Mesenchymal stem cell (in vitro differentiated cells and primary cell): ENCODE measurements around the gene EIF2AK3.
A peak's percentile ranks its signal among the peaks of the same experiment; 100 is the strongest.

ENCODE experiments used
- DNase-seq: peaks from one replicate; pipeline ENCODE4 v3.0.0-alpha.2; 2013
- H2AFZ ChIP-seq: one replicate; pipeline ENCODE4 v1.6.1; 2013; ENCODE audit warnings: low read depth, mild to moderate bottlenecking, control low read depth, inconsistent platforms, low read length, moderate library complexity
- H2AK5ac ChIP-seq: 2 replicates; pipeline ENCODE4 v1.6.1; 2013; ENCODE audit warnings: low read length, moderate library complexity, mild to moderate bottlenecking, inconsistent platforms; ENCODE audit not compliant: severe bottlenecking
- H2BK120ac ChIP-seq: one replicate; pipeline ENCODE4 v1.6.1; 2013; ENCODE audit warnings: low read depth, mild to moderate bottlenecking, inconsistent platforms, low read length, moderate library complexity
- H2BK12ac ChIP-seq, 2 experiments: one replicate each; pipeline ENCODE4 v1.6.1; 2013; ENCODE audit warnings: inconsistent platforms in 2 of 2, low read length in 2 of 2, mild to moderate bottlenecking in 2 of 2, moderate library complexity in 2 of 2, control low read depth in 1 of 2
- H2BK15ac ChIP-seq: one replicate; pipeline ENCODE4 v1.6.1; 2013; ENCODE audit warnings: mild to moderate bottlenecking, low read depth, inconsistent platforms; ENCODE audit not compliant: poor library complexity, severe bottlenecking
- H2BK5ac ChIP-seq: 2 replicates; pipeline ENCODE4 v1.6.1; 2013; ENCODE audit warnings: low read depth, mild to moderate bottlenecking, low read length, control low read depth, inconsistent platforms; ENCODE audit not compliant: poor library complexity, severe bottlenecking
- H3K14ac ChIP-seq, 2 experiments: one replicate each; pipeline ENCODE4 v1.6.1; 2013; ENCODE audit warnings: inconsistent platforms in 2 of 2, low read length in 2 of 2, control low read depth in 1 of 2, mild to moderate bottlenecking in 1 of 2, moderate library complexity in 1 of 2
- H3K18ac ChIP-seq, 2 experiments: one replicate each; pipeline ENCODE4 v1.6.1; 2013; ENCODE audit warnings: inconsistent platforms in 2 of 2, low read length in 2 of 2, control low read depth in 1 of 2, low read depth in 1 of 2, mild to moderate bottlenecking in 1 of 2
- H3K23ac ChIP-seq, 2 experiments: one replicate each; pipeline ENCODE4 v1.6.1; 2013; ENCODE audit warnings: inconsistent platforms in 2 of 2, low read length in 2 of 2, mild to moderate bottlenecking in 2 of 2, moderate library complexity in 2 of 2, control low read depth in 1 of 2
- H3K27ac ChIP-seq: 2 replicates; pipeline ENCODE4 v1.5.1; 2013; ENCODE audit warnings: mild to moderate bottlenecking, moderate library complexity, low read length, control low read depth, inconsistent platforms; ENCODE audit not compliant: poor library complexity, severe bottlenecking
- H3K27me3 ChIP-seq, 2 experiments: 2 replicates each; pipeline versions ENCODE4 v1.6.1 to v1.7.0; 2013; ENCODE audit warnings: low read length in 2 of 2, mild to moderate bottlenecking in 2 of 2, moderate library complexity in 2 of 2, control low read depth in 1 of 2, inconsistent platforms in 1 of 2; ENCODE audit not compliant: control insufficient read depth in 1 of 2, insufficient read depth in 1 of 2
- H3K36me3 ChIP-seq, 2 experiments: 2 replicates each; pipeline versions ENCODE4 v1.6.1 to v1.7.0; 2013; ENCODE audit warnings: low read length in 2 of 2, control low read depth in 1 of 2, inconsistent platforms in 1 of 2, low read depth in 1 of 2, mild to moderate bottlenecking in 1 of 2; ENCODE audit not compliant: insufficient read depth in 2 of 2, control insufficient read depth in 1 of 2
- H3K4ac ChIP-seq, 2 experiments: one replicate each; pipeline ENCODE4 v1.6.1; 2013; ENCODE audit warnings: inconsistent platforms in 2 of 2, low read length in 2 of 2, mild to moderate bottlenecking in 2 of 2, moderate library complexity in 2 of 2, control low read depth in 1 of 2, low read depth in 1 of 2
- H3K4me1 ChIP-seq: 2 replicates; pipeline ENCODE4 v1.6.1; 2013; ENCODE audit warnings: low read depth, low read length, control low read depth; ENCODE audit not compliant: control insufficient read depth, insufficient read depth
- H3K4me2 ChIP-seq: 2 replicates; pipeline ENCODE4 v1.6.1; 2013; ENCODE audit warnings: low read length, mild to moderate bottlenecking, inconsistent platforms; ENCODE audit not compliant: poor library complexity, severe bottlenecking
- H3K4me3 ChIP-seq, 2 experiments: 2 replicates each; pipeline versions ENCODE4 v1.5.1 to v1.7.0; 2013; ENCODE audit warnings: low read length in 2 of 2, mild to moderate bottlenecking in 2 of 2, control low read depth in 1 of 2, low read depth in 1 of 2; ENCODE audit not compliant: insufficient read depth in 1 of 2
- H3K79me1 ChIP-seq: replicated peaks from 2 replicates; pipeline ENCODE4 v1.6.1; 2013; ENCODE audit warnings: mild to moderate bottlenecking, control low read depth, low read length, inconsistent platforms; ENCODE audit not compliant: poor library complexity, severe bottlenecking
- H3K9ac ChIP-seq: 2 replicates; pipeline ENCODE4 v1.7.0; 2013; ENCODE audit warnings: mild to moderate bottlenecking, low read length, moderate library complexity
- H3K9me3 ChIP-seq: 2 replicates; pipeline ENCODE4 v1.7.0; 2013; ENCODE audit warnings: mild to moderate bottlenecking, low read length; ENCODE audit not compliant: control insufficient read depth
- H4K8ac ChIP-seq: one replicate; pipeline ENCODE4 v1.6.1; 2013; ENCODE audit warnings: inconsistent platforms, mild to moderate bottlenecking, low read length, moderate library complexity
- H4K91ac ChIP-seq: one replicate; pipeline ENCODE4 v1.6.1; 2013; ENCODE audit warnings: mild to moderate bottlenecking, low read length, inconsistent platforms
- WGBS: methylation state at CpG from one replicate; pipeline ENCODE4 v1.1.7; 2013; ENCODE audit warnings: mixed read lengths; 5-methylcytosine and 5-hydroxymethylcytosine counted together

Gene EIF2AK3

GRCh38 chr2:88657131-88657530 lies 29.9 kb upstream of the EIF2AK3 start:
- DNase-seq: no peak
- H3K23ac ChIP-seq: no peak overlapping the region
- no peaks in the 10 kb centered on the region for H3K36me3 ChIP-seq
- no peak overlapping the region for H2BK15ac ChIP-seq
- H3K18ac ChIP-seq: no peak overlapping the region
- no peaks in the 10 kb centered on the region for H3K79me1 ChIP-seq
- no peak overlapping the region for H2BK5ac ChIP-seq
- no peak overlapping the region for H3K4ac ChIP-seq
- H3K27ac ChIP-seq: no peak overlapping the region
- no peak overlapping the region for H4K8ac ChIP-seq
- H3K9me3 ChIP-seq: no peaks in the 10 kb centered on the region
- H4K91ac ChIP-seq: no peak overlapping the region
- no peak overlapping the region for H2BK12ac ChIP-seq
- H3K27me3 ChIP-seq: no peaks in the 10 kb centered on the region
- 95% methylated on average over 2 of the region's 2 CpGs for WGBS
- H3K9ac ChIP-seq: peak overlapping the region; percentile 78
- no peak overlapping the region for H3K14ac ChIP-seq
- no peak overlapping the region for H3K4me2 ChIP-seq
- H3K4me1 ChIP-seq: no peaks in the 10 kb centered on the region
- no peak overlapping the region for H2AK5ac ChIP-seq
- no peak overlapping the region for H2BK120ac ChIP-seq
- no peak overlapping the region for H3K4me3 ChIP-seq
- no peak overlapping the region for H2AFZ ChIP-seq

- H3K9me3 ChIP-seq: no peaks in the 10 kb centered on the region
- no peak overlapping the region for H3K4me2 ChIP-seq
- no peak overlapping the region for H3K4ac ChIP-seq
- no peak overlapping the region for H2BK12ac ChIP-seq
- H3K36me3 ChIP-seq: no peaks in the 10 kb centered on the region
- no peak overlapping the region for H2AFZ ChIP-seq
- no peak overlapping the region for H4K8ac ChIP-seq
- no peak overlapping the region for H2BK15ac ChIP-seq
- no peak overlapping the region for H3K18ac ChIP-seq
- H3K23ac ChIP-seq: no peak overlapping the region
- no peak overlapping the region for H4K91ac ChIP-seq
- peak overlapping the region in 1 of 2 experiments; percentile 30 for H3K4me3 ChIP-seq
- no peak overlapping the region for H3K14ac ChIP-seq
- no peak overlapping the region for H2BK120ac ChIP-seq
- H3K27ac ChIP-seq: no peak overlapping the region
- no peaks in the 10 kb centered on the region for H3K27me3 ChIP-seq
- no peak overlapping the region for H2BK5ac ChIP-seq
- 79% methylated on average over 2 of the region's 3 CpGs for WGBS
- H3K9ac ChIP-seq: peak overlapping the region; percentile 78
- no peaks in the 10 kb centered on the region for H3K4me1 ChIP-seq
- no peak overlapping the region for H2AK5ac ChIP-seq
- peak; percentile 22 for DNase-seq
- no peaks in the 10 kb centered on the region for H3K79me1 ChIP-seq
Observed at GRCh38 chr2:88656690-88657089, 29.4 kb upstream of the EIF2AK3 start.

GRCh38 chr2:88654714-88655113 lies 27.4 kb upstream of the EIF2AK3 start:
- Histone ChIP-seq H2BK12ac (no peak overlapping the region), H3K4me1 (no peaks in the 10 kb centered on the region), H3K4me3 (no peak overlapping the region), H3K36me3 (no peaks in the 10 kb centered on the region), H3K9ac (no peak overlapping the region), H2BK120ac (no peak overlapping the region), H2BK15ac (no peak overlapping the region), H3K9me3 (no peaks in the 10 kb centered on the region), H4K8ac (no peak overlapping the region), H2BK5ac (no peak overlapping the region), H4K91ac (no peak overlapping the region), H3K14ac (no peak overlapping the region), H3K27me3 (no peaks in the 10 kb centered on the region), H2AK5ac (no peak overlapping the region), H3K4ac (no peak overlapping the region), H2AFZ (no peak overlapping the region), H3K27ac (no peak overlapping the region), H3K18ac (no peak overlapping the region), H3K4me2 (no peak overlapping the region), H3K79me1 (no peaks in the 10 kb centered on the region), H3K23ac (no peak overlapping the region)
- DNase-seq: peak; percentile 37
- WGBS: 75% methylated on average over 1 of the region's 2 CpGs

GRCh38 chr2:88651646-88652045 lies 24.4 kb upstream of the EIF2AK3 start:
- no peak overlapping the region for H4K91ac ChIP-seq
- H2BK12ac ChIP-seq: no peak overlapping the region
- H3K4me2 ChIP-seq: no peak overlapping the region
- no peaks in the 10 kb centered on the region for H3K36me3 ChIP-seq
- H3K79me1 ChIP-seq: no peaks in the 10 kb centered on the region
- H3K14ac ChIP-seq: no peak overlapping the region
- no peak overlapping the region for H2BK15ac ChIP-seq
- no peak overlapping the region for H4K8ac ChIP-seq
- no peak overlapping the region for H3K4me3 ChIP-seq
- H2AFZ ChIP-seq: no peak overlapping the region
- no peaks in the 10 kb centered on the region for H3K4me1 ChIP-seq
- no peak overlapping the region for H2AK5ac ChIP-seq
- WGBS: 89% methylated on average over 1 of the region's 1 CpG
- no peaks in the 10 kb centered on the region for H3K27me3 ChIP-seq
- H3K9ac ChIP-seq: no peak overlapping the region
- H3K9me3 ChIP-seq: no peaks in the 10 kb centered on the region
- H3K4ac ChIP-seq: no peak overlapping the region
- H2BK5ac ChIP-seq: no peak overlapping the region
- no peak overlapping the region for H3K18ac ChIP-seq
- H3K27ac ChIP-seq: no peak overlapping the region
- H3K23ac ChIP-seq: no peak overlapping the region
- no peak for DNase-seq
- no peak overlapping the region for H2BK120ac ChIP-seq
